Stimulated activated naive B cell treated with anti-CD40 and anti-IgM and Interleukin-4, amounts not matched to agents 10 μg/mL and 1 μg/mL and 100 μg/mL, for 72 hours (primary cell): ENCODE data around the gene KIRREL3.

Source experiments
- ATAC-seq, 2 donors: fragments of 150-1000 bp; cut with Tn5 transposase; replicated peaks; 2 replicates each; pipeline ENCODE4 v1.10.0; 2021; ENCODE audit warnings: moderate library complexity in 1 of 2
- DNase-seq: peaks from one replicate; pipeline ENCODE4 v3.0.0; 2021
- H3K27ac Mint-ChIP-seq: one replicate; pipeline ENCODE4 v1.8.0; 2022; ENCODE audit warnings: mild to moderate bottlenecking, mixed read lengths
- H3K27me3 Mint-ChIP-seq, 2 donors: one replicate each; pipeline ENCODE4 v1.8.0; 2022; ENCODE audit warnings: mixed read lengths in 2 of 2
- H3K36me3 Mint-ChIP-seq, 2 donors: one replicate each; pipeline ENCODE4 v1.8.0; 2022; ENCODE audit warnings: mixed read lengths in 2 of 2, mild to moderate bottlenecking in 1 of 2
- H3K4me1 Mint-ChIP-seq, 2 donors: one replicate each; pipeline ENCODE4 v1.8.0; 2022; ENCODE audit warnings: mixed read lengths in 2 of 2, mild to moderate bottlenecking in 1 of 2
- H3K4me3 Mint-ChIP-seq, 2 donors: one replicate each; pipeline ENCODE4 v1.8.0; 2022; ENCODE audit warnings: mild to moderate bottlenecking in 2 of 2, mixed read lengths in 2 of 2, moderate library complexity in 1 of 2
- H3K9me3 Mint-ChIP-seq, 2 donors: one replicate each; pipeline ENCODE4 v1.8.0; 2022; ENCODE audit warnings: mixed read lengths in 2 of 2, mild to moderate bottlenecking in 1 of 2

The KIRREL3 gene

DNA sequence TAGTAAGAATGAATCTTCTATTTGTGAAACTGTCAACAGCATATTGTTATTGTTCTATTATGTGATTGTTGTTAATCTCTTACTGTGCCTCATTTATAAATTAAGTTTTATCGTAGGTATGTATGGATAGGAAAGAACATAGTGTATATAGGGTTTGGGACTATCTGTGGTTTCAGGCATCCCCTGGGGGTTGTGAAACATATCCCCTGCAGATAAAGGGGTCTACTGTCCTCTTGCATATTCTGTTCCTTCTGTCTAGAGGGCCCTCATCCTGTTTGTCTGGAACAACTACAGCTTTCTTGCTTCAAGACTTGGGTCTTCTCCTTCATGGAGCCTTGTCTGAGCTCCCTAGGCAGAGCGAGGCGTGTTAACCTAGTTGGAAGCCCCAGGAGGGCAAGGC lies 159.6 kb downstream of the KIRREL3 start:
- Mint-ChIP-seq H3K27ac (no peak overlapping the region), H3K27me3 (peaks cover 7% of the 10 kb centered on the region in 2 donors), H3K36me3 (no peaks in the 10 kb centered on the region), H3K4me1 (no peaks in the 10 kb centered on the region), H3K4me3 (no peak overlapping the region), H3K9me3 (peaks cover 0 to 2% of the 10 kb centered on the region in 2 donors)
- ATAC-seq (no peak), DNase-seq (no peak)

DNA sequence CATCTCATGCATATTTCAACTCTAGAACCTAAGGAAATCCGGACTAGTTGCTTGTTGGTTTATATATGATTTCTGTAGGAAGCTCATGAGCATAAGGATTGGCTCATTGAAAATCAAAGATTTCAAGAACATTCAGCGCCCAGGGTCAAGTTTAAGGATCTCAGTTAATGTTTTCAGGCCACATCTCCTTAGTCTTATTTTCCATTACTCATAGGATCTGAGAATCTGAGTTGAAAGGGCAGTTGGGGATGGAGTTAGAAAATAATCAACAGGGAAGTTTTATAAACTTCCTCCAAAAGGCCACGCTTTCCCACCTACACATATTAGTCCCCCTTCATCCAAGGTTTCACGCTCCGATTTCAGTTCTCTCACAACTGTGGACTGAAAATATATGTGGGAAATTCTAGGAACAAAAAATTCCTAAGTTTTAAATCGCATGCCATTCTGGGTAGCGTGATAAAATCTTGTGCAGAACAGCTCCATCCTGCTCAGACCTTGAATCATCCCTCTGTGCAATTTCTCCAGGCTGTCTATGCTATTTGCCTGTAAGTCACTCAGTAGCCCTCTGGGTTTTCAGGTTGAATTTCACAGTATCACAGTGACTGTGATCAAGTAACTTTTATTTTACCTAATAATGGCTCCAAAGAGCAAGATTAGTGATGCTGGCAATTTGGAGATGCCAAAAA lies 160.2 kb downstream of the KIRREL3 start:
- no peaks in the 10 kb centered on the region for H3K36me3 Mint-ChIP-seq
- no peaks in the 10 kb centered on the region for H3K4me1 Mint-ChIP-seq
- ATAC-seq (no peak), DNase-seq (no peak)
- peaks cover 6 to 7% of the 10 kb centered on the region in 2 donors for H3K27me3 Mint-ChIP-seq
- peaks cover 0 to 2% of the 10 kb centered on the region in 2 donors for H3K9me3 Mint-ChIP-seq
- H3K27ac Mint-ChIP-seq, result no peak overlapping the region
- H3K4me3 Mint-ChIP-seq, result no peak overlapping the region

DNA sequence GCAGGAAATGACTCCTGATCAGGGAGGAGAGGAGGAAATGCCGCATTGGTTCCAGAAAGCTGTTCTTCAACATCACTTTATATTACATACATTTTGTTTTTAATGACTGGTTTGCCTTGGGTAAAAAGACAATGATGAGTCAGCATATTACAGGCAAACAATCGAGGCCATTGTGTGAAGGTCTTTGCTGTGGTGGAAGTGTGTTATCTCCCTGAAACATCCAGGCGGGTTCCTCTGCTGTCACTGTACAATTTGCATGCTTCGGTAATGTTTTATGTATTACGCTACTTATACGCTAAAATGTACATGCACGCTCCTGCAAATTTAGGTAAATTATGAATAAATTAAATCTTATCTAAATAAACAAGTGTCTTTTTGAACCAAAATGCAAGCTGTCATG lies 161.1 kb downstream of the KIRREL3 start:
- ATAC-seq (no peak), DNase-seq (no peak)
- Mint-ChIP-seq H3K4me1 (no peaks in the 10 kb centered on the region), H3K36me3 (no peaks in the 10 kb centered on the region), H3K4me3 (no peak overlapping the region), H3K9me3 (peaks cover 0 to 2% of the 10 kb centered on the region in 2 donors), H3K27ac (no peak overlapping the region), H3K27me3 (no peaks in the 10 kb centered on the region)

DNA sequence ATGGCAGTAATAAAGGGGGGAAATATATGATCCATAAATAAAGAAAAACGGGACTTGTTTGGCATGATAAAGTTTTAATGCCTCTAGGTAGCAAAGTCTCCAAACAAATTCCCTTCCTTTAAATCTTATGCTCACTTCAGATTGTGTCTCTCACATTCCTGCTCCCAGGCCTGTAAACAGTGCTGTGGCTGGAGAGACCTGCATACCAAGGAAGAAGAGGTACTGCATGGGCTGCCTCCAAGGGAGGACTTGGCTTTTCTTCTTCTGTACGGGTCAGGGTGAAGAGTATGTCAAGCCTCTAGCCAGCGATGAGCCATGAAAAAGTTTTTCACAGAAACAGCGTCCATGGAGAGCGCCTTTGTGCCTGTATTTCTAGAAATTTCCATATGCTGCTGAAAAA lies 161.8 kb downstream of the KIRREL3 start:
- H3K27me3 Mint-ChIP-seq, result no peaks in the 10 kb centered on the region
- no peaks in the 10 kb centered on the region for H3K36me3 Mint-ChIP-seq
- ATAC-seq (no peak), DNase-seq (no peak)
- no peak overlapping the region for H3K27ac Mint-ChIP-seq
- peaks cover 0 to 2% of the 10 kb centered on the region in 2 donors for H3K9me3 Mint-ChIP-seq
- H3K4me1 Mint-ChIP-seq, result no peaks in the 10 kb centered on the region
- no peak overlapping the region for H3K4me3 Mint-ChIP-seq

DNA sequence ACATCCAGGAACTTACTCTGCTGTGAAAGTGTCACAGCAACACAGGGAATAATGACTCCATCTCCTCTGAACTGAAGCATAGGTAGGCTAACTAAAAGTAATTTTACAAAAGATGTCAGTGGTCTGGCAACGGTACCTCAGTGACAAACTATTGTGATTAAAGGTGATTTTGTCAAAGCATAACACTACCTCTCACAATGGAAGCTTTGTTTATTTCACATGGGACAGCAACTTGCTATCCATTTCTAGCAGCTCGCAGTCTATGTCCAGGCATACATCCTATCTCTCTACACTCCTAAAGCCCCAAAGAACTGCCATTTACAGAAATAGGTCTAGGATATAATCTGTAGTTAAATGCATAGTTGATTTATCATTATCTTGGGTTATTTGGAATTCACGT lies 163.0 kb downstream of the KIRREL3 start:
- DNase-seq (no peak), ATAC-seq (no peak)
- no peaks in the 10 kb centered on the region for H3K4me1 Mint-ChIP-seq
- no peaks in the 10 kb centered on the region for H3K27me3 Mint-ChIP-seq
- peaks cover 0 to 2% of the 10 kb centered on the region in 2 donors for H3K9me3 Mint-ChIP-seq
- no peak overlapping the region for H3K27ac Mint-ChIP-seq
- no peak overlapping the region for H3K4me3 Mint-ChIP-seq
- H3K36me3 Mint-ChIP-seq, result no peaks in the 10 kb centered on the region

- H3K4me3 Mint-ChIP-seq, result no peak overlapping the region
- no peaks in the 10 kb centered on the region for H3K27me3 Mint-ChIP-seq
- ATAC-seq (no peak), DNase-seq (no peak)
- no peak overlapping the region for H3K27ac Mint-ChIP-seq
- peaks cover 0 to 2% of the 10 kb centered on the region in 2 donors for H3K9me3 Mint-ChIP-seq
- no peaks in the 10 kb centered on the region for H3K4me1 Mint-ChIP-seq
- H3K36me3 Mint-ChIP-seq, result no peaks in the 10 kb centered on the region
Observed at GRCh38 chr11:126834573-126834972, 166.0 kb downstream of the KIRREL3 start.

- no peaks in the 10 kb centered on the region for H3K4me1 Mint-ChIP-seq
- no peaks in the 10 kb centered on the region for H3K36me3 Mint-ChIP-seq
- H3K9me3 Mint-ChIP-seq, result no peaks in the 10 kb centered on the region
- no peak overlapping the region for H3K4me3 Mint-ChIP-seq
- H3K27me3 Mint-ChIP-seq, result no peaks in the 10 kb centered on the region
- no peak for DNase-seq
- no peak for ATAC-seq
- no peak overlapping the region for H3K27ac Mint-ChIP-seq
Observed at GRCh38 chr11:126834149-126834548, 166.4 kb downstream of the KIRREL3 start.

DNA sequence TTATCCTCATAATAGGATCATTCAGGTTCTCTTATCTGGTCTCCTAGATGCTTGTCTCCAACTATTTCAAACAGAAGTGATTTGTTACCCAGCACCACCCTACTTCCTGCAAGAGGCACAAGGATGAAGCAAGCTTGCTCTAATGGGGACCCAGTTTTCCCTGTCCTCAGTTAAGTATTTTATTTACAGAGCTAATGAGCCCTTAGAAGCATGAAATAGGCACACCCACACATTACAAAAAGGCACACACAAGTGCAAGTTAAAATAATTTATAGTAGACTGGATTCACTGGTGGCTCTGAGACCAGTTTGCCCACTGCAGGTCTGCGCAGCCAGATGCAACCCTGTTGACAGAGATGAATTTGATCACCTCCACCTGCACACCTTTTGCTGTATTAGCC lies 167.5 kb downstream of the KIRREL3 start:
- no peak for ATAC-seq
- Mint-ChIP-seq H3K27ac (no peak overlapping the region), H3K9me3 (no peaks in the 10 kb centered on the region)

DNA sequence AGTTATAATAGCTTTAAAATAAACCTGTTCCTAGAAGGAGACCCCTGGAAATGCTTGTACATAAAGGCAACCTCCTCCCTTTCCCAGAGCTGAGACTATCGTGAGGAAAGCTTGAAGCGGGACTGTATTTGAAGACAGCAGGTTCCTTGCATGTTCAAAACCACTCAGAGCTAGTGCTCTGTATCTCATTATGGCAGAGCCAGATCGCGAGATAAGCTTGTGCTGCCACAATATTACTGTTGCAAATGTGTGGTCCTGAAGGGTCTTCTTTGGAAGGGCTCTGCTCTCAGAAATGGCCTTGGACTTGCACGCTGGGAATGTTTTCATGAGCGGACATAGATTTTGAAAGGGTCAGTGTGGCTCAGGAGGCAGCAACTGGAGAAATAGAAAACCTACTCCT lies 168.2 kb downstream of the KIRREL3 start:
- DNase-seq (no peak), ATAC-seq (no peak)
- H3K9me3 Mint-ChIP-seq, result no peaks in the 10 kb centered on the region
- H3K27ac Mint-ChIP-seq, result no peak overlapping the region
- H3K36me3 Mint-ChIP-seq, result no peaks in the 10 kb centered on the region
- no peak overlapping the region for H3K4me3 Mint-ChIP-seq
- H3K4me1 Mint-ChIP-seq, result no peaks in the 10 kb centered on the region
- H3K27me3 Mint-ChIP-seq, result no peaks in the 10 kb centered on the region

More for the DNA sequence above, 167.5 kb downstream of the KIRREL3 start:
- H3K36me3 Mint-ChIP-seq, result no peaks in the 10 kb centered on the region
- no peak for DNase-seq
- no peaks in the 10 kb centered on the region for H3K27me3 Mint-ChIP-seq
- H3K4me1 Mint-ChIP-seq, result no peaks in the 10 kb centered on the region
- no peak overlapping the region for H3K4me3 Mint-ChIP-seq

DNA sequence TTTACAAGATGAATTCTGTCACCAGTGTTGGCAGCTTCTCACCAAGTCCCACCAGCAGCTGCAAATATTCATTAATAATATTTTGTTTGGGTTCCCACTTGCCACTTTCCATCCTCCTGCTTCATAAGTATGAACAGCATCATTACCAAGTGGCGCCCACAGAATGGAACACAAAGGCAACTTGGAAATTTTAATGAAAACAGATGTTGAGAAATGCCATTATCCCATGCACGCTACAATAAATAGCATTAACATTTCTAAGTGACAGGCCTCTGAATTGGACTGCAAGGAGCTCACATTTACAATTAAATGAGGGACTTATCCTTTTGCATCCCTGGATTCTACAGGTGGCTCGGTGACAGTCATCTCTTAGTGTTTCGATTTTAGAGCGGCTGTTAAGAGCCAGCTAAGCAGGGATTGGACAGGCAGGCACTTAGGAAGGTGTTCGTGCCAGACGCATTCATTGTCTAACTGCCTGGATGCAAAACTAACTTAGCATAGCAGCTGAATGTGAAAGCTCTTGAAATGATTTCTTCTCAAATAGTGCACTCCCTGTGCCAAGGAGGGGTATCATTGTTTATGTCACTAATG lies 170.3 kb downstream of the KIRREL3 start:
- no peak overlapping the region for H3K27ac Mint-ChIP-seq
- H3K9me3 Mint-ChIP-seq, result no peaks in the 10 kb centered on the region
- no peaks in the 10 kb centered on the region for H3K27me3 Mint-ChIP-seq
- ATAC-seq (no peak), DNase-seq (no peak)
- H3K4me3 Mint-ChIP-seq, result no peak overlapping the region
- no peaks in the 10 kb centered on the region for H3K4me1 Mint-ChIP-seq
- H3K36me3 Mint-ChIP-seq, result no peaks in the 10 kb centered on the region

DNA sequence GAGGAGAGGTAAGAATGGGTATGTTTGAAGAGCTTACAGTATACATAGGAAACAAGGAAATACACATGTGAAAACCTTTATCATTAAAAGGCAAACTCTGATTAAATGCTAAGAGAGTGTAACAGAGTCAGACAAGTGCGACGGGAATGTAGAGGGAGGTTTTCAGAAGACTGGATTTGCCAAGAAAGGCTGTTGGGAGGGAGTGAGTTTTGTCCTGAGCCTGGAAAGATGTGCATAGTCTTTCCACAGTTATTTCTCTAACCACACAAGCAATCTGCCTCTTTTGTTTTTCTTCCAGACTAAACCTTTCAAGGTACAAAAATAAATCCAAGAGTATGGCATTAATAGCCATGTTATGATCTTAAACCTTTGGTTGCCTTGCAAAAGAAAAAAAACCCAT lies 170.9 kb downstream of the KIRREL3 start:
- DNase-seq (no peak), ATAC-seq (no peak)
- no peaks in the 10 kb centered on the region for H3K9me3 Mint-ChIP-seq
- H3K27ac Mint-ChIP-seq, result no peak overlapping the region
- no peaks in the 10 kb centered on the region for H3K4me1 Mint-ChIP-seq
- no peak overlapping the region for H3K4me3 Mint-ChIP-seq
- no peaks in the 10 kb centered on the region for H3K27me3 Mint-ChIP-seq
- H3K36me3 Mint-ChIP-seq, result no peaks in the 10 kb centered on the region

- Mint-ChIP-seq H3K4me3 (no peak overlapping the region), H3K27ac (no peak overlapping the region), H3K9me3 (peaks cover 1 to 5% of the 10 kb centered on the region in 2 donors), H3K36me3 (no peaks in the 10 kb centered on the region), H3K4me1 (no peaks in the 10 kb centered on the region), H3K27me3 (peaks cover 0 to 4% of the 10 kb centered on the region in 2 donors)
- no peak for ATAC-seq
- no peak for DNase-seq
Observed at GRCh38 chr11:126824035-126824607, 176.4 kb downstream of the KIRREL3 start.

DNA sequence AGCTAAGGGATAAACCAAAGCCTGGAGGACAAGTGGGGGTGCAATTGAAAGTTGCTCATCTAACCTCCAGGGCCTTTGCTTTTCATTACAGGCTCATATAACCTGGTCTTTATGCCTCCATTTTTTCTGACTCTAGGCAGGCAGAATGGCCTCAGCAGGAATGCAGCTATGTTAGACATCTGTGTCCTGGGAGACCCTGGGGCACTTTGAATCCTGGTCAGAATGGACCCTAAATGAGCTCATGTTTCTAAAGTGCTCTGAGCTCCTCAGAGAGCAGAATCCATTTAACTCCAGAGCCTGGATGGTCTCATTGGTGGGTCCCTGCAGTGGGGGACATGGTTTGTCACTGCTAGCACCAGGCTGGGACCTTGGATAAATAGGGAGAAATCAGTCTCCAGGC lies 177.3 kb downstream of the KIRREL3 start:
- DNase-seq (no peak), ATAC-seq (no peak)
- Mint-ChIP-seq H3K4me3 (no peak overlapping the region), H3K4me1 (no peaks in the 10 kb centered on the region), H3K27me3 (peaks cover 0 to 4% of the 10 kb centered on the region in 2 donors), H3K36me3 (no peaks in the 10 kb centered on the region), H3K9me3 (peaks cover 1 to 5% of the 10 kb centered on the region in 2 donors), H3K27ac (no peak overlapping the region)

- peaks cover 1 to 5% of the 10 kb centered on the region in 2 donors for H3K9me3 Mint-ChIP-seq
- DNase-seq, result no peak
- no peak for ATAC-seq
- no peaks in the 10 kb centered on the region for H3K4me1 Mint-ChIP-seq
- H3K27ac Mint-ChIP-seq, result no peak overlapping the region
- no peaks in the 10 kb centered on the region for H3K36me3 Mint-ChIP-seq
- H3K4me3 Mint-ChIP-seq, result no peak overlapping the region
- peaks cover under 1 to 4% of the 10 kb centered on the region in 2 donors for H3K27me3 Mint-ChIP-seq
Observed at GRCh38 chr11:126821827-126822226, 178.7 kb downstream of the KIRREL3 start.

DNA sequence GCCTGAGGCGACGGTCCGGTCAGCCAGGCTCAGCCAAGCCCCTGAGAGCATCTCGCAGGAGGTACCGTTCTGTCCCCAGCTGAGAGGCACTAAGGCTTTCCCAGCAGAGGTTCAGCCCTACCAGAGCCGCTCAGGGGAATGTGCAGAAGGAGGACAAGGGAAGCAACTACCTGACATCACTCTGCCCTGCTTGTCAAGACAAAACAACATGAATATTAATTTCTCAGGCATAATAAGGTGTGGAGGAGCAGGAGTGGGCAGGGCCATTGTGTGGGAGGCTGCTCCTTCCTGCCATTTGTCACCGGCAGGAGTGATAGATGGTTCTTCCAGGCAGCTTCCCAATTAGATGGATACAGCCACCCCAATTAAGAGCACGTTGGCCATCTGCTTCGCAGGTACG lies 181.4 kb downstream of the KIRREL3 start:
- ATAC-seq (no peak), DNase-seq (no peak)
- Mint-ChIP-seq H3K27me3 (peaks cover 1 to 8% of the 10 kb centered on the region in 2 donors), H3K9me3 (peaks cover 4 to 5% of the 10 kb centered on the region in 2 donors), H3K4me3 (no peak overlapping the region), H3K4me1 (no peaks in the 10 kb centered on the region), H3K36me3 (no peaks in the 10 kb centered on the region), H3K27ac (no peak overlapping the region)
